GM21381 (cell line): ENCODE measurements around the gene N4BP2L2.

Experiments
- ATAC-seq: cut with Tn5 transposase; IDR thresholded peaks from one replicate; pipeline ENCODE4 v1.9.1; 2021; ENCODE audit warnings: mild to moderate bottlenecking, moderate library complexity; ENCODE audit not compliant: unreplicated experiment

N4BP2L2 gene

GRCh38 chr13:32384702-32385101, 153.9 kb downstream of the N4BP2L2 start:
- ATAC-seq, result no peak

- ATAC-seq, result no peak
Measured at GRCh38 chr13:32383836-32384618, 154.6 kb downstream of the N4BP2L2 start.
